HepG2 (cell line): ENCODE measurements around the gene CDC25C. TPM values are rescaled to one million over a fixed set of nuclear protein-coding genes. Genes with fewer than 3 reads are reported as not detected.

ENCODE experiments used
- ATAC-seq: fragments of 200-7000 bp; cut with Tn5 transposase; 3 replicates; pipeline ENCODE4 v1.9.1; 2020; ENCODE audit warnings: mild to moderate bottlenecking, moderate library complexity
- BruUV-seq: library from RNA; stranded (reverse); fragments of 400-500 nt; replicated peaks from 2 replicates; lab custom pipeline; 2021; lab: Mats Ljungman, UMichigan
- CTCF ChIA-PET: fragments of 300-600 bp; formaldehyde crosslinking; extraction: SDS; loops from one replicate; lab custom pipeline; 2021; ENCODE audit warnings: low total read pairs, inconsistent platforms, low intra/inter-chr PET ratio; lab: Yijun Ruan, JAX
- POLR2A ChIA-PET: fragments of 350-600 bp; sonication (Branson Sonifier 250); formaldehyde crosslinking; loops from one replicate; lab custom pipeline; 2020; ENCODE audit warnings: antibody characterized with exemption, inconsistent platforms; lab: Yijun Ruan, JAX
- DNase-seq: peaks from one replicate; pipeline ENCODE4 v3.0.0-alpha.2; 2015; ENCODE audit warnings: low spot score
- FAIRE-seq: peaks from 3 replicates; lab custom pipeline; 2011; peaks lifted over from hg19 to GRCh38; lab: Jason Lieb, UNC
- H2AFZ ChIP-seq: one replicate; pipeline ENCODE4 v1.6.1; 2011; ENCODE audit warnings: low read length, inconsistent platforms
- H3K27ac ChIP-seq: fragments of 300-600 bp; 3 replicates; pipeline ENCODE4 v1.8.0; 2011; ENCODE audit warnings: mixed run types, mild to moderate bottlenecking, mixed read lengths, low read length, inconsistent platforms; ENCODE audit not compliant: insufficient read depth; ENCODE audit errors: extremely low read length
- H3K27me3 ChIP-seq, 2 experiments: fragments of 200-600 bp in 1 of 2; 2 replicates in 1 of 2; 3 replicates in 1 of 2; pipeline versions ENCODE4 v1.6.0 to v1.8.0; 2011; ENCODE audit warnings: low read length in 2 of 2, mild to moderate bottlenecking in 2 of 2, moderate library complexity in 2 of 2, inconsistent platforms in 1 of 2; ENCODE audit not compliant: insufficient read depth in 2 of 2, control insufficient read depth in 1 of 2
- H3K36me3 ChIP-seq, 2 experiments: fragments of 200-600 bp in 1 of 2; replicated peaks in 1 of 2; 2 replicates in 1 of 2; 3 replicates in 1 of 2; pipeline versions ENCODE4 v1.5.1 to v1.8.0; 2011; ENCODE audit warnings: low read length in 2 of 2, inconsistent platforms in 1 of 2; ENCODE audit not compliant: insufficient read depth in 2 of 2, control insufficient read depth in 1 of 2
- H3K4me1 ChIP-seq: 2 replicates; pipeline ENCODE4 v1.5.1; 2012; ENCODE audit warnings: low read length, inconsistent platforms; ENCODE audit not compliant: insufficient read depth
- H3K4me2 ChIP-seq: 2 replicates; pipeline ENCODE4 v1.6.0; 2011; ENCODE audit warnings: low read depth, low read length, inconsistent platforms
- H3K4me3 ChIP-seq, 3 experiments: fragments of 200-600 bp in 1 of 3; sonication (generic), shearing (Covaris generic) in 1 of 3; replicated peaks in 1 of 3; 2 replicates each; pipeline ENCODE4 v1.5.1; 2011 to 2016; ENCODE audit warnings: low read length in 3 of 3, inconsistent platforms in 2 of 3, low read depth in 2 of 3, mild to moderate bottlenecking in 2 of 3, control low read depth in 1 of 3, mixed read lengths in 1 of 3; ENCODE audit not compliant: insufficient read depth in 1 of 3
- H3K79me2 ChIP-seq: one replicate; pipeline ENCODE4 v1.6.1; 2011; ENCODE audit warnings: low read length, inconsistent platforms; ENCODE audit not compliant: insufficient read depth
- H3K9ac ChIP-seq: 2 replicates; pipeline ENCODE4 v1.6.0; 2011; ENCODE audit warnings: mild to moderate bottlenecking, low read depth, low read length, inconsistent platforms; ENCODE audit not compliant: insufficient read depth
- H3K9me3 ChIP-seq: 2 replicates; pipeline ENCODE4 v1.5.1; 2012; ENCODE audit warnings: mild to moderate bottlenecking, low read length
- H4K20me1 ChIP-seq: 2 replicates; pipeline ENCODE4 v1.6.0; 2011; ENCODE audit warnings: inconsistent platforms, mild to moderate bottlenecking, low read length, moderate library complexity; ENCODE audit not compliant: insufficient read depth
- AKAP8 ChIP-seq: sonication (generic); formaldehyde crosslinking; IDR thresholded peaks from 2 replicates; pipeline ENCODE4 v1.5.1; 2020; ENCODE audit warnings: mild to moderate bottlenecking, missing genetic modification reagents
- ARID4A ChIP-seq: sonication (generic); formaldehyde crosslinking; IDR thresholded peaks from 2 replicates; pipeline ENCODE4 v1.5.0; 2020; ENCODE audit warnings: mild to moderate bottlenecking, missing genetic modification reagents, borderline replicate concordance
- ARID5B ChIP-seq: IDR thresholded peaks from 2 replicates; pipeline ENCODE4 v1.4.0; 2020; ENCODE audit warnings: mild to moderate bottlenecking, missing genetic modification reagents
- ARNTL ChIP-seq: sonication (generic); formaldehyde crosslinking; IDR thresholded peaks from 2 replicates; pipeline ENCODE4 v1.4.0; 2020; ENCODE audit warnings: mild to moderate bottlenecking, missing genetic modification reagents
- CBX1 ChIP-seq: IDR thresholded peaks from one replicate; pipeline ENCODE4 v1.6.1; 2016; ENCODE audit warnings: antibody characterized with exemption, low read depth
- ELF4 ChIP-seq: sonication (generic); formaldehyde crosslinking; IDR thresholded peaks from 2 replicates; pipeline ENCODE4 v1.5.0; 2020; ENCODE audit warnings: missing genetic modification reagents, mild to moderate bottlenecking, moderate library complexity, borderline replicate concordance
- HOXA5 ChIP-seq: sonication (generic); formaldehyde crosslinking; IDR thresholded peaks from 2 replicates; pipeline ENCODE4 v1.4.0; 2020; ENCODE audit warnings: missing genetic modification reagents
- LBX2 ChIP-seq: sonication (generic); formaldehyde crosslinking; IDR thresholded peaks from 2 replicates; pipeline ENCODE4 v1.5.0; 2020; ENCODE audit warnings: missing genetic modification reagents, mild to moderate bottlenecking, borderline replicate concordance
- NRL ChIP-seq: sonication (generic); formaldehyde crosslinking; IDR thresholded peaks from 2 replicates; pipeline ENCODE4 v1.5.0; 2020; ENCODE audit warnings: missing genetic modification reagents, mild to moderate bottlenecking, moderate library complexity, borderline replicate concordance
- RFXANK ChIP-seq: IDR thresholded peaks from 2 replicates; pipeline ENCODE4 v1.6.1; 2016
- SIN3B ChIP-seq: fragments of 150-350 bp; IDR thresholded peaks from 2 replicates; pipeline ENCODE4 v1.6.1; 2014; ENCODE audit warnings: low read length
- SIX4 ChIP-seq: sonication (generic); formaldehyde crosslinking; IDR thresholded peaks from 2 replicates; pipeline ENCODE4 v1.4.0; 2020; ENCODE audit warnings: missing genetic modification reagents
- SMYD3 ChIP-seq: sonication (generic); formaldehyde crosslinking; IDR thresholded peaks from 2 replicates; pipeline ENCODE4 v1.8.1; 2023; ENCODE audit warnings: mild to moderate bottlenecking, missing genetic modification reagents
- SOX13 ChIP-seq, 3 experiments: fragments of 450-650 bp in 1 of 3; sonication (generic) in 1 of 3; formaldehyde crosslinking in 1 of 3; IDR thresholded peaks in 2 of 3; conservative IDR thresholded peaks in 1 of 3; 2 replicates each; pipeline versions ENCODE4 v1.5.0 to v1.6.1; 2016 to 2020; ENCODE audit warnings: antibody characterized with exemption in 1 of 3, mild to moderate bottlenecking in 1 of 3, missing compliant biosample characterization in 1 of 3, missing genetic modification reagents in 1 of 3, moderate library complexity in 1 of 3
- SRSF1 ChIP-seq: fragments of 200-400 bp; formaldehyde crosslinking; optimal IDR thresholded peaks from 2 replicates; pipeline ENCODE3; 2017; ENCODE audit warnings: mild to moderate bottlenecking, low read depth, low read length, moderate library complexity
- ZFP62 ChIP-seq: sonication (generic); formaldehyde crosslinking; IDR thresholded peaks from 2 replicates; pipeline ENCODE4 v1.4.0; 2020; ENCODE audit warnings: missing genetic modification reagents
- ZFP82 ChIP-seq: sonication (generic); formaldehyde crosslinking; IDR thresholded peaks from 2 replicates; pipeline ENCODE4 v1.5.1; 2020; ENCODE audit warnings: mild to moderate bottlenecking, missing genetic modification reagents, borderline replicate concordance
- ZNF670 ChIP-seq: sonication (generic); formaldehyde crosslinking; IDR thresholded peaks from 2 replicates; pipeline ENCODE4 v1.8.0; 2022; ENCODE audit warnings: mild to moderate bottlenecking, missing genetic modification reagents, borderline replicate concordance
- in situ Hi-C: cut with HindIII; loops from 2 replicates; pipeline ENCODE4 v1.10.0; 2017; ENCODE audit warnings: low pct_unique_long_range_greater_than_20kb; ENCODE audit not compliant: extremely low pct_ligation_motif_present
- intact Hi-C: fragments of 100-400 bp; cut with micrococcal nuclease; formaldehyde crosslinking; loops from one replicate; pipeline ENCODE4 v1.10.0; 2022; ENCODE audit not compliant: unreplicated experiment
- polyA plus RNA-seq, 8 experiments: library from polyadenylated mRNA; depleted of rRNA in 3 of 8; stranded (reverse) in 7 of 8; unstranded in 1 of 8; fragments of >200 nt; fragmentation: Illumina TruSeq in 4 of 8; extraction: Trizol in 4 of 8; gene quantifications; 2 replicates each; pipeline versions ENCODE4 v1.2.1 to v1.2.3, GENCODE V29; 2011 to 2016; ENCODE audit warnings: low read depth in 4 of 8, missing spikeins in 1 of 8, mixed read lengths in 1 of 8; ENCODE audit not compliant: insufficient read depth in 1 of 8
- total RNA-seq, 5 experiments: library from RNA; depleted of rRNA; stranded (reverse); fragments of >200 nt; fragmentation: Illumina TruSeq; extraction: Trizol; gene quantifications; 2 replicates each; pipeline ENCODE4 v1.2.3, GENCODE V29; 2016; ENCODE audit warnings: low read depth in 1 of 5

Gene CDC25C
- total and polyA plus RNA-seq, 2 of the 13 experiments (the other 11 are each of a cell fraction or from before 2014, with no cell fraction given), result 17.7 to 27.6 TPM

GRCh38 chr5:138350563-138350890, 18.9 kb upstream of the CDC25C start:
- ChIA-PET CTCF (no interaction called here), POLR2A (interaction anchor here (6.2 kb wide), 1 partner anchor 10 kb away, joined by 111 read pairs; the partner anchor contains the start of gene FAM53C)
- BruUV-seq, result no TSS peak
- DNase-seq (no peak), ATAC-seq (no peak), FAIRE-seq (no peak)
- Histone ChIP-seq H4K20me1 (peaks cover 18% of the 10 kb centered on the region), H3K9ac (no peak overlapping the region), H3K79me2 (peaks cover 26% of the 10 kb centered on the region), H3K9me3 (no peaks in the 10 kb centered on the region), H3K4me1 (peaks cover 15% of the 10 kb centered on the region), H3K27me3 (no peaks in the 10 kb centered on the region; a peak in 1 of 5 replicates), H3K4me2 (no peak overlapping the region), H3K36me3 (peaks cover 8 to 26% of the 10 kb centered on the region in 2 experiments; a peak in 4 of 5 replicates), H2AFZ (no peak overlapping the region), H3K27ac (no peak overlapping the region), H3K4me3 (no peak overlapping the region)
- in situ Hi-C loops, result no loop called here
- intact Hi-C loops, result loop anchor here (5.0 kb wide), 1 partner anchor 173 kb away; the partner anchor contains the start of genes BRD8 and KIF20A
- TF ChIP-seq AKAP8 (no peak), ZFP62 (CRISPR knock-in tag) (no peak), SOX13 (IDR thresholded peaks at IDR 0.05) (no peak), SOX13 (CRISPR knock-in tag; conservative IDR thresholded peaks at IDR 0.05 in 1 of 2, IDR thresholded peaks at IDR 0.05 in 1 of 2) (no peak), ARID4A (CRISPR knock-in tag) (no peak), NRL (CRISPR knock-in tag) (no peak), ZFP82 (no peak), SRSF1 (no peak), LBX2 (CRISPR knock-in tag) (no peak), CBX1 (no peak), SIN3B (no peak), ELF4 (no peak), ARID5B (CRISPR knock-in tag) (no peak), SMYD3 (CRISPR knock-in tag) (no peak), RFXANK (CRISPR knock-in tag) (no peak), SIX4 (CRISPR knock-in tag) (no peak), HOXA5 (CRISPR knock-in tag) (no peak), ZNF670 (CRISPR knock-in tag) (no peak), ARNTL (CRISPR knock-in tag) (no peak)
